H1 (cell line): ENCODE measurements around the gene RHOT1. TPM values are rescaled to one million over a fixed set of nuclear protein-coding genes. Genes with fewer than 3 reads are reported as not detected.
A peak's percentile ranks its signal among the peaks of the same experiment; 100 is the strongest.

Experiments
- CTCF ChIA-PET: fragments of 300-600 bp; sonication (Branson Sonifier 250); formaldehyde crosslinking; loops from one replicate; lab custom pipeline; 2021; ENCODE audit not compliant: partially characterized antibody; lab: Charles Lee
- POLR2A ChIA-PET: fragments of 300-600 bp; sonication (Branson Sonifier 250); formaldehyde crosslinking; loops from one replicate; lab custom pipeline; 2021; ENCODE audit warnings: inconsistent platforms; ENCODE audit not compliant: partially characterized antibody; lab: Charles Lee
- DNase-seq, 2 experiments: peaks; one replicate each; pipeline versions ENCODE4 v3.0.0 to v3.0.0-alpha.2; 2010 to 2022; ENCODE audit warnings: low spot score in 2 of 2, low read depth in 1 of 2, mixed read lengths in 1 of 2
- FAIRE-seq: peaks from 2 replicates; lab custom pipeline; 2011; peaks lifted over from hg19 to GRCh38; lab: Jason Lieb, UNC
- H2AFZ ChIP-seq: 2 replicates; pipeline ENCODE4 v1.8.1; 2012; ENCODE audit warnings: low read length, inconsistent platforms
- H2AK5ac ChIP-seq: 2 replicates; pipeline ENCODE4 v1.6.1; 2013; ENCODE audit warnings: low read depth, low read length
- H2BK120ac ChIP-seq: replicated peaks from 2 replicates; pipeline ENCODE3; 2013; ENCODE audit warnings: low read depth, low read length, inconsistent platforms
- H2BK12ac ChIP-seq: 2 replicates; pipeline ENCODE4 v1.6.1; 2013; ENCODE audit warnings: low read depth, low read length
- H2BK15ac ChIP-seq: 2 replicates; pipeline ENCODE4 v1.6.1; 2013; ENCODE audit warnings: low read length
- H2BK20ac ChIP-seq: 2 replicates; pipeline ENCODE4 v1.6.1; 2013; ENCODE audit warnings: low read length
- H2BK5ac ChIP-seq: 2 replicates; pipeline ENCODE4 v1.6.1; 2013; ENCODE audit warnings: low read depth, low read length
- H3K14ac ChIP-seq: 2 replicates; pipeline ENCODE4 v1.6.1; 2013; ENCODE audit warnings: inconsistent platforms; ENCODE audit not compliant: insufficient read length
- H3K18ac ChIP-seq: 2 replicates; pipeline ENCODE4 v1.6.1; 2013; ENCODE audit warnings: low read length; ENCODE audit errors: extremely low read depth
- H3K23ac ChIP-seq: 2 replicates; pipeline ENCODE4 v1.6.1; 2013; ENCODE audit warnings: inconsistent platforms; ENCODE audit not compliant: insufficient read length
- H3K23me2 ChIP-seq: 2 replicates; pipeline ENCODE4 v1.6.1; 2013; ENCODE audit warnings: low read depth, low read length
- H3K27ac ChIP-seq: 2 replicates; pipeline ENCODE4 v1.6.1; 2011; ENCODE audit warnings: low read depth, low read length, inconsistent platforms
- H3K27me3 ChIP-seq, 4 experiments: replicated peaks in 1 of 4; 1 replicate in 1 of 4; 2 replicates in 3 of 4; pipeline versions ENCODE4 v1.6.1 to v1.8.1; 2011 to 2013; ENCODE audit warnings: low read length in 3 of 4, mild to moderate bottlenecking in 3 of 4, inconsistent platforms in 2 of 4, mixed read lengths in 2 of 4, moderate library complexity in 1 of 4; ENCODE audit not compliant: control insufficient read depth in 3 of 4, insufficient read depth in 3 of 4; ENCODE audit errors: extremely low read depth in 1 of 4
- H3K36me3 ChIP-seq, 4 experiments: 2 replicates each; pipeline versions ENCODE4 v1.6.1 to v1.8.1; 2011 to 2013; ENCODE audit warnings: mild to moderate bottlenecking in 4 of 4, low read length in 3 of 4, moderate library complexity in 2 of 4, control low read depth in 1 of 4, inconsistent platforms in 1 of 4; ENCODE audit not compliant: insufficient read depth in 4 of 4, control insufficient read depth in 2 of 4
- H3K4ac ChIP-seq: replicated peaks from 2 replicates; pipeline ENCODE3; 2013; ENCODE audit warnings: low read length, low read depth, mixed read lengths, inconsistent platforms; ENCODE audit not compliant: insufficient read length
- H3K4me1 ChIP-seq, 4 experiments: replicated peaks in 1 of 4; 1 replicate in 1 of 4; 2 replicates in 3 of 4; pipeline versions ENCODE4 v1.6.1 to v1.8.1; 2011 to 2013; ENCODE audit warnings: low read length in 3 of 4, inconsistent platforms in 2 of 4, mixed read lengths in 1 of 4; ENCODE audit not compliant: insufficient read depth in 4 of 4, control insufficient read depth in 3 of 4
- H3K4me2 ChIP-seq, 2 experiments: 2 replicates each; pipeline versions ENCODE4 v1.6.1 to v1.8.1; 2011 to 2013; ENCODE audit warnings: low read depth in 2 of 2, low read length in 2 of 2, control low read depth in 1 of 2, inconsistent platforms in 1 of 2, mild to moderate bottlenecking in 1 of 2; ENCODE audit not compliant: insufficient read depth in 1 of 2
- H3K4me3 ChIP-seq, 4 experiments: fragments of 200-600, 300-600 bp in 1 of 4; sonication (generic), shearing (Covaris generic), sonication (Bioruptor Twin) in 1 of 4; 2 replicates each; pipeline versions ENCODE4 v1.5.1 to v1.8.1; 2011 to 2016; ENCODE audit warnings: low read length in 4 of 4, low read depth in 3 of 4, control low read depth in 2 of 4, inconsistent platforms in 2 of 4, mild to moderate bottlenecking in 2 of 4, mixed read lengths in 1 of 4, moderate library complexity in 1 of 4; ENCODE audit not compliant: insufficient read depth in 2 of 4; ENCODE audit errors: extremely low read depth in 1 of 4
- H3K56ac ChIP-seq: replicated peaks from 2 replicates; pipeline ENCODE3; 2013; ENCODE audit warnings: low read depth, mild to moderate bottlenecking, mixed read lengths, low read length, inconsistent platforms; ENCODE audit not compliant: insufficient read length
- H3K79me1 ChIP-seq: 2 replicates; pipeline ENCODE4 v1.6.1; 2013; ENCODE audit warnings: low read depth, low read length, control low read depth
- H3K79me2 ChIP-seq, 2 experiments: 2 replicates each; pipeline versions ENCODE4 v1.6.1 to v1.8.1; 2012 to 2013; ENCODE audit warnings: low read length in 2 of 2, mild to moderate bottlenecking in 2 of 2, inconsistent platforms in 1 of 2; ENCODE audit not compliant: insufficient read depth in 2 of 2, control insufficient read depth in 1 of 2
- H3K9ac ChIP-seq, 4 experiments: replicated peaks in 1 of 4; 1 replicate in 1 of 4; 2 replicates in 3 of 4; pipeline versions ENCODE4 v1.6.1 to v1.8.1; 2011 to 2013; ENCODE audit warnings: low read depth in 3 of 4, low read length in 3 of 4, control low read depth in 2 of 4, mild to moderate bottlenecking in 2 of 4, moderate library complexity in 2 of 4, inconsistent platforms in 1 of 4; ENCODE audit errors: extremely low read depth in 1 of 4
- H3K9me3 ChIP-seq, 2 experiments: 2 replicates each; pipeline versions ENCODE4 v1.6.1 to v1.8.1; 2012 to 2013; ENCODE audit warnings: mild to moderate bottlenecking in 2 of 2, moderate library complexity in 2 of 2, control low read depth in 1 of 2, inconsistent platforms in 1 of 2, low read depth in 1 of 2, low read length in 1 of 2, mixed read lengths in 1 of 2; ENCODE audit not compliant: insufficient read depth in 2 of 2
- H4K20me1 ChIP-seq, 2 experiments: replicated peaks in 1 of 2; 2 replicates each; pipeline versions ENCODE3 to v1.8.1; 2011 to 2013; ENCODE audit warnings: inconsistent platforms in 2 of 2, low read length in 2 of 2, mild to moderate bottlenecking in 1 of 2; ENCODE audit not compliant: insufficient read depth in 2 of 2, control insufficient read depth in 1 of 2
- H4K5ac ChIP-seq: 2 replicates; pipeline ENCODE4 v1.6.1; 2013; ENCODE audit warnings: low read length, low read depth, mixed read lengths, inconsistent platforms; ENCODE audit not compliant: insufficient read length
- H4K8ac ChIP-seq: 2 replicates; pipeline ENCODE4 v1.8.0; 2013; ENCODE audit warnings: mild to moderate bottlenecking, moderate library complexity, low read length, inconsistent platforms; ENCODE audit not compliant: insufficient read depth; ENCODE audit errors: extremely low read depth
- H4K91ac ChIP-seq: replicated peaks from 2 replicates; pipeline ENCODE3; 2013; ENCODE audit warnings: low read length, mixed read lengths, inconsistent platforms; ENCODE audit not compliant: insufficient read length
- BACH1 ChIP-seq: IDR thresholded peaks from 2 replicates; pipeline ENCODE4 v1.6.1; 2012; ENCODE audit warnings: low read length, improper control_type of control experiment
- CEBPB ChIP-seq: IDR thresholded peaks from 2 replicates; pipeline ENCODE4 v1.6.1; 2012; ENCODE audit warnings: low read depth, low read length
- EZH2 ChIP-seq: fragments of 200-600 bp; sonication (generic); IDR thresholded peaks from 2 replicates; pipeline ENCODE4 v1.7.1; 2012; ENCODE audit warnings: low read depth, mild to moderate bottlenecking, moderate library complexity, low read length, inconsistent platforms; ENCODE audit not compliant: severe bottlenecking
- FOSL1 ChIP-seq: IDR thresholded peaks from 2 replicates; pipeline ENCODE4 v1.6.1; 2011; ENCODE audit warnings: mild to moderate bottlenecking, low read depth, low read length, moderate library complexity; ENCODE audit not compliant: insufficient read depth
- RAD21 ChIP-seq, 2 experiments: IDR thresholded peaks in 1 of 2; conservative IDR thresholded peaks in 1 of 2; 2 replicates each; pipeline ENCODE4 v1.6.1; 2011; ENCODE audit warnings: low read depth in 2 of 2, low read length in 2 of 2, improper control_type of control experiment in 1 of 2, inconsistent platforms in 1 of 2, mild to moderate bottlenecking in 1 of 2, moderate library complexity in 1 of 2
- RFX5 ChIP-seq: IDR thresholded peaks from 2 replicates; pipeline ENCODE4 v1.6.1; 2011; ENCODE audit warnings: low read depth, low read length, improper control_type of control experiment, borderline replicate concordance
- RNF2 ChIP-seq: fragments of 200-900, 300-1000 bp; sonication (generic); IDR thresholded peaks from 2 replicates; pipeline ENCODE4 v1.7.1; 2016; ENCODE audit warnings: borderline replicate concordance, low read depth, mild to moderate bottlenecking, antibody characterized with exemption, low read length; ENCODE audit not compliant: poor library complexity, severe bottlenecking; ENCODE audit errors: missing control alignments
- TAF1 ChIP-seq: IDR thresholded peaks from 2 replicates; pipeline ENCODE4 v1.6.1; 2011; ENCODE audit warnings: mild to moderate bottlenecking, low read depth, low read length
- TBP ChIP-seq: IDR thresholded peaks from 2 replicates; pipeline ENCODE4 v1.6.1; 2011; ENCODE audit warnings: low read depth, low read length, improper control_type of control experiment
- ZNF274 ChIP-seq: IDR thresholded peaks from 2 replicates; pipeline ENCODE4 v1.7.0; 2012; ENCODE audit warnings: low read length, borderline replicate concordance; ENCODE audit errors: extremely low read depth
- WGBS, 2 experiments: shearing (Covaris generic) in 1 of 2; methylation state at CpG; one replicate each; pipeline versions ENCODE4 v1.1.6 to v1.1.7; 2013 to 2015; ENCODE audit warnings: low lambda C conversion rate in 2 of 2, mixed read lengths in 2 of 2, inconsistent platforms in 1 of 2, low coverage in 1 of 2, missing lambda C conversion rate in 1 of 2; ENCODE audit not compliant: insufficient replicate concordance in 2 of 2, insufficient coverage in 1 of 2, insufficient read length in 1 of 2; ENCODE audit errors: extremely low coverage in 1 of 2, missing lambda C conversion rate in 1 of 2; 5-methylcytosine and 5-hydroxymethylcytosine counted together
- polyA plus RNA-seq, 7 experiments: library from polyadenylated mRNA; depleted of rRNA in 3 of 7; stranded (reverse) in 5 of 7; unstranded in 2 of 7; fragments of >200 nt in 5 of 7; fragments of 200-250 nt in 2 of 7; gene quantifications; 1 replicate in 5 of 7; 2 replicates in 1 of 7; 4 replicates in 1 of 7; pipeline versions ENCODE4 v1.2.1 to v1.2.3, GENCODE V29; 2011 to 2013; ENCODE audit warnings: missing spikeins in 2 of 7, mixed read lengths in 2 of 7
- total RNA-seq: library from RNA; stranded (reverse); fragmentation: NEBNext Ultra II Directional; extraction: Animal tissue kit (Norgen Biotek cat#: 25700); gene quantifications from 2 replicates; pipeline ENCODE4 v1.2.1, GENCODE V29; 2021
- TF ChIP-seq, protein P1 (sequence below): IDR thresholded peaks from 2 replicates; pipeline ENCODE4 v1.6.1; 2011; ENCODE audit warnings: low read length, improper control_type of control experiment

Gene RHOT1
- total and polyA plus RNA-seq, 2 of the 8 experiments (the other 6 are each of a cell fraction or from before 2014, with no cell fraction given), result 34.2 to 38.2 TPM

DNA sequence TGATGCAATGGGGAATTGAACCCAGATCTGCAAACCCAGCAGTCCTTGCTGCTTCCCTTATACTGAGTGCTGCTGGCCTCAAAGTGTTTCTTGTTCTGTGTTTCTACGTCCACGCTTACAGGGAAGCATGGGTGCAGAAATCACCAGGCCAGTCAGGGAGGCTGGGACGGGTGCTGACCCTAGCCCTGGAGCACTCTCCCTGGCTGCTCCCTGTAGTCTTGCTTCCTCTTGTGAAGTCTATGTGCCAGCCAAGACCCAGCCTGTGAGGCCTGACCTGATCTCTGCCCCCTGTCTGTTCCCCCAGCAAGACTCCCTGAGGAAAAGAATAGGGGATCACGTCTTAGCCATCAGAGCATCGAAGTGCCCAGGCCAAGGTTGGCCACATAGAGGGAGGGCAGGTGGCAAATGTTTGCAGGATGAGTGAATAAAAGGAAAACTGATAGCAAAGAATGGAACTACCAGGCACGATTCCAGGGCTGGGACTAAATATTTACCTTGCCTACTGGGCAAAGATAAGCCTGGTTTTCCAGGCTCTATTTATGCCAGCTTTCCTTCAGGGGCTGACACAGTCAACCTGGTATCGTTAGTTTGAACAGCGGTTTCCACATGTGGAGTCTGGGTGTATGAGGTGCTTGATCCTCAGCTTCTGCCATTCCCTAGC is 41.2 kb upstream of the RHOT1 start:
- 88% methylated on average over 8 of the region's 8 CpGs; no CpG with 5 or more reads in 1 of the 2 experiments for WGBS, 2 experiments
- H3K23me2 ChIP-seq, result no peaks in the 10 kb centered on the region
- no peak overlapping the region for H4K8ac ChIP-seq
- TF ChIP-seq RAD21 (IDR thresholded peaks at IDR 0.05 in 1 of 2, conservative IDR thresholded peaks at IDR 0.05 in 1 of 2; ENCODE audit: low read depth in 2 of 2, low read length in 2 of 2), result no peak
- no peak for TF ChIP-seq ZNF274
- no peak for TF ChIP-seq RFX5
- TF ChIP-seq BACH1, result no peak
- TF ChIP-seq TAF1, result no peak
- TF ChIP-seq TBP, result no peak
- TF ChIP-seq, protein P1, sequence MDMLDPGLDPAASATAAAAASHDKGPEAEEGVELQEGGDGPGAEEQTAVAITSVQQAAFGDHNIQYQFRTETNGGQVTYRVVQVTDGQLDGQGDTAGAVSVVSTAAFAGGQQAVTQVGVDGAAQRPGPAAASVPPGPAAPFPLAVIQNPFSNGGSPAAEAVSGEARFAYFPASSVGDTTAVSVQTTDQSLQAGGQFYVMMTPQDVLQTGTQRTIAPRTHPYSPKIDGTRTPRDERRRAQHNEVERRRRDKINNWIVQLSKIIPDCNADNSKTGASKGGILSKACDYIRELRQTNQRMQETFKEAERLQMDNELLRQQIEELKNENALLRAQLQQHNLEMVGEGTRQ, result no peak
- TF ChIP-seq RNF2, result no peak
- TF ChIP-seq EZH2, result no peak
- TF ChIP-seq FOSL1, result no peak
- no peak for TF ChIP-seq CEBPB

More for the DNA sequence above, 41.2 kb upstream of the RHOT1 start:
- Histone ChIP-seq H2BK20ac (no peak overlapping the region), H3K27me3 (no peaks in the 10 kb centered on the region), H3K79me2 (no peaks in the 10 kb centered on the region), H3K4me1 (peaks cover 0 to 6% (median 4%) of the 10 kb centered on the region in 4 experiments; a peak in 4 of 7 replicates), H3K18ac (no peak overlapping the region), H4K5ac (no peak overlapping the region), H3K4me2 (no peak overlapping the region), H2BK15ac (0 out of 2 replicates have a peak overlapping the region, but pooled peaks have one; percentile 10), H2BK120ac (no peak overlapping the region), H2AK5ac (no peak overlapping the region), H2AFZ (no peak overlapping the region), H3K36me3 (peaks cover 0 to 2% (median 0%) of the 10 kb centered on the region in 4 experiments; a peak in 1 of 8 replicates), H3K4me3 (no peak overlapping the region), H3K56ac (no peak overlapping the region), H3K23ac (no peak overlapping the region), H3K79me1 (no peaks in the 10 kb centered on the region), H3K14ac (no peak overlapping the region), H2BK5ac (0 out of 2 replicates have a peak overlapping the region, but pooled peaks have one; percentile 4), H3K27ac (no peak overlapping the region), H3K4ac (no peak overlapping the region), H3K9me3 (no peaks in the 10 kb centered on the region), H4K91ac (no peak overlapping the region), H3K9ac (no peak overlapping the region), H2BK12ac (no peak overlapping the region), H4K20me1 (no peaks in the 10 kb centered on the region)
- POLR2A ChIA-PET, result interaction anchor here (0.8 to 1.1 kb wide), 3 partner anchors 10 to 23 kb away, joined by 3 read pairs; no protein-coding TSS in a partner anchor
- CTCF ChIA-PET, result interaction anchor here (0.8 to 2.0 kb wide), 5 partner anchors 8 to 94 kb away, joined by 3 to 8 read pairs (median 3); partner anchors contain the start of gene LRRC37B
- FAIRE-seq (no peak), DNase-seq (peak in 1 of 2 experiments; percentile 45)
